ENCODE data around the gene PLG.
"Not testable (repeated sequence)": the region's sequence is repeated elsewhere in the genome, so short reads cannot be mapped to it uniquely, and the experiment has no call there.

- not testable (repeated sequence) for TF ChIP-seq CTCF, POLR2A (IDR thresholded peaks at IDR 0.05)
Observed at GRCh38 chr6:160788126-160788525, 86.1 kb downstream of the PLG start.
